HG03469 (cell line): Measurements from ENCODE around the gene PROKR2.

Source experiments
- ATAC-seq: cut with Tn5 transposase; IDR thresholded peaks from one replicate; pipeline ENCODE4 v1.9.1; 2021; ENCODE audit warnings: mild to moderate bottlenecking, moderate library complexity, moderate number of reproducible peaks; ENCODE audit not compliant: unreplicated experiment

The PROKR2 gene

DNA sequence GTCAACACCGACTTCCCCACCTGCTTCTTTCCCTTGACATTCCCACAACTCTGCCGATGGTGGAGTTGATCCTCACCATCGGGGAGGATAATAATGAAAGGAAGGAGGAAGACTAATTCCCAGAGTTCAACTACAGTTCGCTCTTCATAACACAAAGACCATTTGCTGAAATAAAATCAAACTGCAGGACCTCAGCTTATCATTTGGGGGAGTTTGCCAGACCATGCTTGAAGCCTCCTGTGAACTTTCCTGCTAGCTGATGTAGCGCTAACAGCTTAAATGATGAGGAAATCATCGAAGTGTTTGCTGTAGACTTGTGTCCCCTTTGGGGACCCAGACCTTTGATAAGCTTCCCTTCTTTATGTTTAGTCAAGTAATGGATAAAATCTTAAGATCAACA lies 26.2 kb downstream of the PROKR2 start:
- ATAC-seq: no peak

DNA sequence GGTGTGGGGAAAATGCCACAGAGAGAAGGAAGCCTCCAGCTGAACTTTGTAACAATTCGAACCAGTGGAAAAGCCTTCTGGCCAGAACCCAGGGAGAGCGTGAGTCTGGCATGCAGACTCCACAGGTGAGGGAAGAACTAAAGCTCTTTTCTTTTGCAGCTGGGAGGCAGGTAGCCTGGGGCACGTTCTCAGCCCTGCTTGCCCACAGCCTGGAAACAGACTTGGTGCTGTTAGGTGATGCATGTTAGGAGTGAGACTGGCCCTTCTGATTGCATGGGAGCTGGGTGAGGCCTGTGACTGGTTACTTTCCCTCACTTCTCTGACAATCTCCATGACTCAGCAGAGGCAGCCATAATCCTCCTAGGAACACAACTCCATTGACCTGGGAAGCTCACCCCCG lies 34.2 kb downstream of the PROKR2 start:
- ATAC-seq: no peak

- no peak for ATAC-seq
Measured at GRCh38 chr20:5279661-5280060, 37.1 kb downstream of the PROKR2 start.

- no peak for ATAC-seq
Measured at GRCh38 chr20:5272268-5272667, 44.5 kb downstream of the PROKR2 start.

- no peak for ATAC-seq
Measured at GRCh38 chr20:5270603-5271002, 46.2 kb downstream of the PROKR2 start.

- no peak for ATAC-seq
Measured at GRCh38 chr20:5268449-5268848, 48.3 kb downstream of the PROKR2 start.

- no peak for ATAC-seq
Measured at GRCh38 chr20:5267092-5267491, 49.7 kb downstream of the PROKR2 start.
